ENCODE results near the gene DLG2. TPM values are rescaled to one million over a fixed set of nuclear protein-coding genes. Genes with fewer than 3 reads are reported as not detected.

DLG2 gene
- total and polyA plus RNA-seq, 2 of the 8 experiments (the other 6 are each of a cell fraction or from before 2014, with no cell fraction given) = 1.7 to 14.3 TPM

DNA sequence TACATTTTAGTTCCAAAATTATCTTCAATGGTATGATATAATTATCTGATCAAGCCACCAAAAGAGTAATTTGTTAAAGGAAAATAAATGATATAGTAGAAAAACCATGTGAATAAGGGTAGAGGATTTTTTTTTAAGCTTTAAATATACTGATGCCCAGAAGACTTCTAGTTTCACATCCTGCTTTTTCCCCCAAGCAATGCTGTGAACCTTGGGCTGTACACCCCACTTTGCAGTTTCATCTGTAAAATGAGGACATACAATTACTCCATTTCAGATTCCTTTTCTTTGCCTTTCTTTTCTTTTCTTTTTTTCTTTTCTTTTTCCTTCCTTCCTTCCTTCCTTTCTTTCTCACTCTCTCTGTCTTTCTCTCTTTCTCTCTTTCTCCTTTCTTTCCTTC lies 1125.4 kb downstream of the DLG2 start:
- no peak overlapping the region for H3K23ac ChIP-seq (ENCODE audit: insufficient read length)
- no peak overlapping the region for H3K4ac ChIP-seq (replicated peaks; ENCODE audit: insufficient read length, low read depth, low read length)
- H3K23me2 ChIP-seq (ENCODE audit: low read depth, low read length) = no peaks in the 10 kb centered on the region
- DNase-seq (ENCODE audit: low read depth in 1 of 2, low spot score in 2 of 2) (no peak), FAIRE-seq (no peak)
- no peak overlapping the region for H2BK120ac ChIP-seq (replicated peaks; ENCODE audit: low read depth, low read length)
- H2BK12ac ChIP-seq (ENCODE audit: low read depth, low read length) = no peak overlapping the region
- no peaks in the 10 kb centered on the region for H3K79me2 ChIP-seq (ENCODE audit: control insufficient read depth in 1 of 2, insufficient read depth in 2 of 2, low read length in 2 of 2)
- H4K8ac ChIP-seq (ENCODE audit: extremely low read depth, insufficient read depth, low read length) = no peak overlapping the region
- H3K18ac ChIP-seq (ENCODE audit: extremely low read depth, low read length) = no peak overlapping the region
- no peaks in the 10 kb centered on the region for H3K79me1 ChIP-seq (ENCODE audit: low read depth, low read length)
- TF ChIP-seq YY1 (IDR thresholded peaks at IDR 0.05; ENCODE audit: low read depth, low read length) (no peak), JUND (IDR thresholded peaks at IDR 0.05; ENCODE audit: low read length) (no peak), E2F6 (IDR thresholded peaks at IDR 0.05) (no peak), MAFK (IDR thresholded peaks at IDR 0.05; ENCODE audit: low read depth, low read length) (no peak), CTBP2 (IDR thresholded peaks at IDR 0.05; ENCODE audit: borderline replicate concordance, insufficient read depth, insufficient read length, low read length) (no peak)
- H3K9ac ChIP-seq (replicated peaks in 1 of 4; ENCODE audit: extremely low read depth in 1 of 4, low read depth in 3 of 4, low read length in 3 of 4) = no peak overlapping the region
- H2BK5ac ChIP-seq (ENCODE audit: low read depth, low read length) = no peak overlapping the region
- H3K27ac ChIP-seq (ENCODE audit: low read depth, low read length) = no peak overlapping the region
- H3K4me3 ChIP-seq (ENCODE audit: extremely low read depth in 1 of 4, insufficient read depth in 2 of 4, low read depth in 3 of 4, low read length in 4 of 4) = no peak overlapping the region
- H4K5ac ChIP-seq (ENCODE audit: insufficient read length, low read depth, low read length) = no peak overlapping the region
- ChIA-PET CTCF (ENCODE audit: partially characterized antibody) (interaction anchor here (1.3 to 2.8 kb wide), 2 partner anchors 22 to 104 kb away, joined by 3 to 11 read pairs; no protein-coding TSS in a partner anchor), POLR2A (ENCODE audit: partially characterized antibody) (no interaction called here)
- H2BK20ac ChIP-seq (ENCODE audit: low read length) = no peak overlapping the region
- H4K20me1 ChIP-seq (replicated peaks in 1 of 2; ENCODE audit: control insufficient read depth in 1 of 2, insufficient read depth in 2 of 2, low read length in 2 of 2) = no peaks in the 10 kb centered on the region
- no peaks in the 10 kb centered on the region for H3K4me1 ChIP-seq (replicated peaks in 1 of 4; ENCODE audit: control insufficient read depth in 3 of 4, insufficient read depth in 4 of 4, low read length in 3 of 4)
- H4K91ac ChIP-seq (replicated peaks; ENCODE audit: insufficient read length, low read length) = no peak overlapping the region
- no peak overlapping the region for H3K56ac ChIP-seq (replicated peaks; ENCODE audit: insufficient read length, low read depth, low read length)
- H3K36me3 ChIP-seq (ENCODE audit: control insufficient read depth in 2 of 4, insufficient read depth in 4 of 4, low read length in 3 of 4) = no peaks in the 10 kb centered on the region
- H3K9me3 ChIP-seq (ENCODE audit: insufficient read depth in 2 of 2, low read depth in 1 of 2, low read length in 1 of 2) = no peaks in the 10 kb centered on the region
- H3K14ac ChIP-seq (ENCODE audit: insufficient read length) = no peak overlapping the region
- no peak overlapping the region for H2AK5ac ChIP-seq (ENCODE audit: low read depth, low read length)
- H3K27me3 ChIP-seq (replicated peaks in 1 of 4; ENCODE audit: control insufficient read depth in 3 of 4, extremely low read depth in 1 of 4, insufficient read depth in 3 of 4, low read length in 3 of 4) = no peaks in the 10 kb centered on the region
- H2AFZ ChIP-seq (ENCODE audit: low read length) = no peak overlapping the region
- H3K4me2 ChIP-seq (ENCODE audit: insufficient read depth in 1 of 2, low read depth in 2 of 2, low read length in 2 of 2) = no peak overlapping the region
- H2BK15ac ChIP-seq (ENCODE audit: low read length) = no peak overlapping the region
